Measurements from ENCODE around the gene STRA8. TPM values are rescaled to one million over a fixed set of nuclear protein-coding genes. Genes with fewer than 3 reads are reported as not detected.

The STRA8 gene
- total RNA-seq, 1 experiment from 2014 or later, result not detected

DNA sequence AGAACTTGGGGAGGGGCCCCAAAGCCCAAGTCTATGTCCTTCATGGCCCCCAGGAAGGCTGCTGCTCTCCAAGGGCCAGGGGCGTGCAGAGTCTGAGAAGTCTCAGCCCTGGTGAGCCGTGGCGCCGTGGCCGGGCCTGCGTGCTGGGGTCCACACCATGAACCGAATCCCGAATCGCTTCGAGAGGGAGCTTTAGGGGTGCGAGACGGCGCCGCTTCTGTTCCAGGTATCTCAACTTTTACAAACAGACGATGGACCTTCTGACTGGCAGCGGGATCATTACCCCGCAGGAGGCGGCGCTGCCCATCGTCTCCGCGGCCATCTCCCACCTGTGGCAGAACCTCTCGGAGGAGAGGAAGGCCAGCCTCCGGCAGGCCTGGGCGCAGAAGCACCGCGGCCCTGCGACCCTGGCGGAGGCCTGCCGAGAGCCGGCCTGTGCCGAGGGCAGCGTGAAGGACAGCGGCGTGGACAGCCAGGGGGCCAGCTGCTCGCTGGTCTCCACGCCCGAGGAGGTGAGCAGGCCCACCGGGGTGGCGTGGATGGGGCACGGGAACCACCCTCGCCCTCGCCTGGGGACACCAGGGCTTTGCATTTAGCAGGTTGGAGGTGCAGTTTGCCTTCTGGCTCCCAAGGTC is 12.7 kb downstream of the STRA8 start:
- Histone ChIP-seq H3K36me3 (ENCODE audit: insufficient read depth, low read length) (no peaks in the 10 kb centered on the region), H3K79me2 (ENCODE audit: low read length) (no peaks in the 10 kb centered on the region), H4K20me1 (ENCODE audit: insufficient read depth, low read depth, low read length) (no peaks in the 10 kb centered on the region), H3K9me3 (ENCODE audit: low read length) (no peaks in the 10 kb centered on the region), H3K27ac (ENCODE audit: low read length) (no peak overlapping the region), H2AFZ (ENCODE audit: low read length) (no peak overlapping the region), H3K27me3 (ENCODE audit: low read length) (no peaks in the 10 kb centered on the region; the same call in 1 of the 2 replicates), H3K9ac (ENCODE audit: low read length) (no peak overlapping the region), H3K4me2 (ENCODE audit: low read depth, low read length, poor library complexity, severe bottlenecking) (no peak overlapping the region), H3K4me3 (ENCODE audit: low read length) (no peak overlapping the region), H3K9me2 (replicated peaks; ENCODE audit: insufficient read depth, low read length) (no peaks in the 10 kb centered on the region), H3K4me1 (ENCODE audit: low read length) (no peaks in the 10 kb centered on the region)
- no peak for DNase-seq

DNA sequence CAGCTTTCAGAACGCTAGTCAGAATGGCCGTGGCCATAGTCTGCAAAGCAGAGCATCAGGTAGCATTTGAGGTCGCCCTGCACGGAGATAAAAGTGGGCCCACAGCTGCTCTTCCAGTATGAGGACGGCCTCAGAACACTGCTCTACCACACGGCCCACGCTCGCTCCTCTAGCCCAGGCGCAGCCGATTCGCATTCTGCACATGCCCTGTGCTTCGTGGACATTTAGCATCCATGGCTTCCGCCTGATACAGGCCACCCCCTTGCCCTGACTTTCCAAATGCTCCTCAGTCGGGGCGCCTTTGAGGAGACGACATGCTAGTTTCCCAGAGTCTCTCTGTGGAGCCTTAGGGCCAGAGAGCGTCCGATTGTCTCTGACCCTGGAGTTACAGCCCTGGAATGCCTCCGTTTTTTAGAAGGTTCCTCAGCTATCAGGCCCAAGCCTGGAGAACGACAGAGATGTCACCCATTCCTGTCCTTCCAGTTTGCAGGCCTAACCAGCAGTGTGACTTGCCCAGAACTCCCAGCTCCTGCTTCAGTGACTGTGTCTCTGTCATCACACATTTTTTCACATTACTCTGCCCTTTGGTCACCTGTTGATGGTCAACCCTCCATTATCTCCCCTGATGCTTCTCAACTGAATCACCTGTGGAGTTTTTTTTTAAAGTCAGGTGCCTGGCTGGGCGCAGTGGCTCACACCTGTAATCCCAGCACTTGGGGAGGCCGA is 14.3 kb downstream of the STRA8 start:
- H3K4me2 ChIP-seq (ENCODE audit: low read depth, low read length, poor library complexity, severe bottlenecking), result no peak overlapping the region
- DNase-seq, result no peak
- no peaks in the 10 kb centered on the region for H3K36me3 ChIP-seq (ENCODE audit: insufficient read depth, low read length)
- H3K9me2 ChIP-seq (replicated peaks; ENCODE audit: insufficient read depth, low read length), result no peaks in the 10 kb centered on the region
- no peak overlapping the region for H2AFZ ChIP-seq (ENCODE audit: low read length)
- H3K4me1 ChIP-seq (ENCODE audit: low read length), result no peaks in the 10 kb centered on the region
- H3K4me3 ChIP-seq (ENCODE audit: low read length), result no peak overlapping the region
- H3K27ac ChIP-seq (ENCODE audit: low read length), result no peak overlapping the region
- H3K9ac ChIP-seq (ENCODE audit: low read length), result no peak overlapping the region
- no peaks in the 10 kb centered on the region for H3K79me2 ChIP-seq (ENCODE audit: low read length)
- no peaks in the 10 kb centered on the region; the same call in 1 of the 2 replicates for H3K27me3 ChIP-seq (ENCODE audit: low read length)
- no peaks in the 10 kb centered on the region for H4K20me1 ChIP-seq (ENCODE audit: insufficient read depth, low read depth, low read length)
- H3K9me3 ChIP-seq (ENCODE audit: low read length), result no peaks in the 10 kb centered on the region

DNA sequence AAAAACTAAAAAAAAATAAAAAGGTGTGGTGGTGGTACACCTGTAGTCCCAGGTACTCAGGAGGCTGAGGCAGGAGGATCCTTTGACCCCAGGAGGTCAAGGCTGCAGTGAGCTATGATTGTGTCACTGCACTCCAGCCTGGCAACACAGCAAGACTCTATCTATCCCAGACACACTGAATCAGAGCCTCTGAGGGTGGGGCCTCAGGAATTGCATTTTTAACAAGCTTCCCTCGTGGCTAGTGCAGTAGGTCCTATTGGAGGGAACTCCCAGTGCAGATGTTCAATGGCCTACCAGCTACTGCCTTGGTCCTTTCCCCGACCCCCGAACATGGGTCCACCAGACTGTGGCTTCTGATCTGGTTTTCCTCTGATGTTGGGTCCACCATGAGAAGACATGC is 14.9 kb downstream of the STRA8 start:
- Histone ChIP-seq H3K9ac (ENCODE audit: low read length) (no peak overlapping the region), H3K27me3 (ENCODE audit: low read length) (no peaks in the 10 kb centered on the region), H3K4me3 (ENCODE audit: low read length) (no peak overlapping the region), H3K79me2 (ENCODE audit: low read length) (no peaks in the 10 kb centered on the region), H3K4me1 (ENCODE audit: low read length) (no peaks in the 10 kb centered on the region), H3K9me3 (ENCODE audit: low read length) (no peaks in the 10 kb centered on the region), H3K4me2 (ENCODE audit: low read depth, low read length, poor library complexity, severe bottlenecking) (no peak overlapping the region), H2AFZ (ENCODE audit: low read length) (no peak overlapping the region), H4K20me1 (ENCODE audit: insufficient read depth, low read depth, low read length) (no peaks in the 10 kb centered on the region), H3K27ac (ENCODE audit: low read length) (no peak overlapping the region), H3K9me2 (replicated peaks; ENCODE audit: insufficient read depth, low read length) (no peaks in the 10 kb centered on the region), H3K36me3 (ENCODE audit: insufficient read depth, low read length) (no peaks in the 10 kb centered on the region)
- DNase-seq, result no peak

DNA sequence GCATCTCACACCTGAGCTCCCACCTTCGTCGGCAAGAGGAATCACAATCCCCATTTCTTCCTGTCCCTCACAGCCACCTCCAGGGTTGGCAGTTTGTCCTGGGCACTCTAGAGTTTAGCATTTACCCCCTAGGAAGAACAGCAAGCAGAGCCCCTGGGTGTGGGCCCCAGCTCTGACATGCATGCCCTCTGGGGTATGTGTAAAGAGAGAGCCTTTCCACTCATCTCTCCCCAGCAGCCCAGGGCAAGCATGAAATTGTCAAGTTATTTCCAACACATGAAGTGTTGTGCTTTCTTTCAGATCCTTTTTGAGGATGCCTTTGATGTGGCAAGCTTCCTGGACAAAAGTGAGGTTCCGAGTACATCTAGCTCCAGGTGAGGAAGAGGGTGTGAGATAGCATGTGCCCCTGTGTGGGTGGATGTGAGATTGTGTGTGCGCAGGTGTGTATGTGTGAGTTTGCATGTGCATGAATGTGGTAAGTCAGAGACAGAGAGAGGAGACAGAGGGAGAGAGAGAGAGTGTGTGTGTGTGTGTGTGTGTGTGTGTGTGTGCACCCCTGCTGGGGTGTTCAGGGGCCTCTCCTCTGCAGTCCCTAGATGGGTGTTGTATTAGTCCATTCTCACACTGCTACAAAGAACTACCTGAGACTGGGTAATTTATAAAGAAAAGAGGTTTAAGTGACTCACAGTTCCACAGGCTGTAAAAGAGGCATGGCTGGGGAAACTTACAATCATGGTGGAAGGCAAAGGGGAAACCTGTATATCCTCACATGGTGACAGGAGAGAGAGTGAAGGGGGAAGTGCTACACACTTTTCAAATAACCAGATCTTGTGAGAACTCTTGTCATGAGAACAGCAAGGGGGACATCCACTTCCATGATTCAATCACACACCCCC is 18.1 kb downstream of the STRA8 start:
- Histone ChIP-seq H3K4me2 (ENCODE audit: low read depth, low read length, poor library complexity, severe bottlenecking) (no peak overlapping the region), H3K4me3 (ENCODE audit: low read length) (no peak overlapping the region), H3K36me3 (ENCODE audit: insufficient read depth, low read length) (no peaks in the 10 kb centered on the region), H4K20me1 (ENCODE audit: insufficient read depth, low read depth, low read length) (no peaks in the 10 kb centered on the region), H3K4me1 (ENCODE audit: low read length) (no peaks in the 10 kb centered on the region), H2AFZ (ENCODE audit: low read length) (no peak overlapping the region), H3K9me2 (replicated peaks; ENCODE audit: insufficient read depth, low read length) (no peaks in the 10 kb centered on the region), H3K9me3 (ENCODE audit: low read length) (no peaks in the 10 kb centered on the region), H3K27me3 (ENCODE audit: low read length) (no peaks in the 10 kb centered on the region), H3K79me2 (ENCODE audit: low read length) (no peaks in the 10 kb centered on the region), H3K27ac (ENCODE audit: low read length) (no peak overlapping the region), H3K9ac (ENCODE audit: low read length) (no peak overlapping the region)
- no peak for DNase-seq

DNA sequence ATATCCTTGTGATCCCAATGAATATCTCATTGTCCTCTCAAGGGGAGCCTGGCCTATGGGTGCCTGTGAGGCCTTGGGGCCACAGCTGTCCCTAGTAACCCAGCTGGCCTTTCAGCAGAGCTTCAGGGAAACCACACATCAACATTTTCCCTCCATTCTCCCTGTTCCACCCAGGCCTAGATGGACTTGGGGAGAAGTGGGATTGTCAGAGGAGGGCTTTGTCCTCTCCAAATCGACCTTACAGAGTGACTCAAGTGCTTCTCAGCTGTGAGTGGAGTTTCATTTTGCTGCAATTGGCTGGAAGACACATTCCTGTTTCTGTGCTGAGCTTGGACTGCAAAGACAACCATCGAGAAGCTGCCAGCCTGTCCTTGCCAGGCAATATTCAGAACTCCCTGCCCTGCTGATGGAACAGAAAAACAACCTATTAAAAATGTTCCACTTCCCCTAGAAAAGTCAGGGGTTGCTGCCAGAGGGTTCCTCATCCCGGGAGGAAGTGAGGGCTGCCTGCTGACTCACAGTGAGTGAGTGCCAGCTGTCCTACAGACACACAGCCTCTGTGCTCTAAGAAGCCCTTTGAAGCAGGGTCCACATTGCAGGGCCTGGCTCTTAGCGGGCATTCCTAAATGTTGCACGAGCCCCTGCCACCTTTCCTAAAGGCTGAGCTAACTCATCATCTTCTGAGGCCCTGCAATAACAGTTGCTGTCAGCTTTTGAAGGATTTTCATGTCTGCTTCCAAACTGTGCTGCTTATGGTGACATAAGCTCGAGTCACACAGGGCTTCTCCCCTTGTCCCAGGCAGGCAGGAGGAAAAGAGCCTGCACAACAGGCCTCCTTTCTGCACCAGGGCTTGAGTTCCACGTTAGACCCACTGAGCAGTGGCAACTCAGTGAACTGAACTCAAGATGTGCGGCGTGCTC is 20.5 kb downstream of the STRA8 start:
- Histone ChIP-seq H3K9ac (ENCODE audit: low read length) (no peak overlapping the region), H2AFZ (ENCODE audit: low read length) (no peak overlapping the region), H4K20me1 (ENCODE audit: insufficient read depth, low read depth, low read length) (no peaks in the 10 kb centered on the region), H3K4me3 (ENCODE audit: low read length) (no peak overlapping the region), H3K79me2 (ENCODE audit: low read length) (no peaks in the 10 kb centered on the region), H3K36me3 (ENCODE audit: insufficient read depth, low read length) (no peaks in the 10 kb centered on the region), H3K4me1 (ENCODE audit: low read length) (no peaks in the 10 kb centered on the region), H3K27ac (ENCODE audit: low read length) (no peak overlapping the region), H3K27me3 (ENCODE audit: low read length) (no peaks in the 10 kb centered on the region), H3K9me3 (ENCODE audit: low read length) (no peaks in the 10 kb centered on the region), H3K4me2 (ENCODE audit: low read depth, low read length, poor library complexity, severe bottlenecking) (no peak overlapping the region), H3K9me2 (replicated peaks; ENCODE audit: insufficient read depth, low read length) (no peaks in the 10 kb centered on the region)
- no peak for DNase-seq

DNA sequence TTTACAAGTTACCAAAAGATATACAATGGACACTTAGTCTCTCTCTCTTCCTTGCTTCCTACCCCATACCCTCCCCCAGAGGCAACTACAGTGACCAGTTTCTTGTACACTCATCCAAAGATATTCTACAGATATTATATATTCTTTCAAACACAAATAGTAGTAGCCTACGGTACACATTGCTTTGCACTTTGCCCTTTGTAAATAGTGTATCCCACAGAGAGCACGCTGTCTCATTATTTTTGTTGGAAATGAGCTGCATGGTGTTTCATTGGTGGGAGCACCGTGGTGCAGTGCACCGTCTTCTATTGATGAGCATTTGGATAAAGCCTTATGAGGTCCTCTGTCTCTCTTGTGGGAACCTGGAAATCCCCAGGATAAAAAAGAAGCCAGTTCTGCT is 24.2 kb downstream of the STRA8 start:
- DNase-seq, result no peak
- H3K9me3 ChIP-seq (ENCODE audit: low read length), result no peaks in the 10 kb centered on the region
- no peaks in the 10 kb centered on the region for H4K20me1 ChIP-seq (ENCODE audit: insufficient read depth, low read depth, low read length)
- no peak overlapping the region for H3K9ac ChIP-seq (ENCODE audit: low read length)
- H2AFZ ChIP-seq (ENCODE audit: low read length), result no peak overlapping the region
- H3K79me2 ChIP-seq (ENCODE audit: low read length), result no peaks in the 10 kb centered on the region
- no peaks in the 10 kb centered on the region for H3K9me2 ChIP-seq (replicated peaks; ENCODE audit: insufficient read depth, low read length)
- H3K36me3 ChIP-seq (ENCODE audit: insufficient read depth, low read length), result no peaks in the 10 kb centered on the region
- no peaks in the 10 kb centered on the region for H3K27me3 ChIP-seq (ENCODE audit: low read length)
- H3K4me3 ChIP-seq (ENCODE audit: low read length), result no peak overlapping the region
- H3K4me2 ChIP-seq (ENCODE audit: low read depth, low read length, poor library complexity, severe bottlenecking), result no peak overlapping the region
- no peaks in the 10 kb centered on the region for H3K4me1 ChIP-seq (ENCODE audit: low read length)
- no peak overlapping the region for H3K27ac ChIP-seq (ENCODE audit: low read length)

DNA sequence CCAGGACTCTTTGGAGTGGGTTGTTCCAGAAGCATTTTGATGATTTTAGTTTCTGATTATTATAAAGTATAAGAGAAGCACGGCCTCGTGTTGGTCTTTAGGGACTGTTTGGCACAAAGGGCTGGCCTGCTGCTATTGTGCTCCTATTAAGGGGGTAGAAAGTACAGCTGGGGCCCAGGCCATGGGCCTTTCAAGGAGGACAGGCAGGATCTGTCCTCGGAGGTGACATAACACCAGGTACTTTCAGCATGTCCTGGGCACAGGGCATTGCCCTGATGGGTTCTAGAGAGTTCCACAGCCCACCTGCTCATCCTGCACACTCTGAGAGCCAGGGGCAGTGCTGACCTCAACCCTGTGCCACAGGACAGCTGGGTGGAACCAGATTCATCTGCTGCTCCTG is 24.9 kb downstream of the STRA8 start:
- H3K9ac ChIP-seq (ENCODE audit: low read length), result no peak overlapping the region
- no peak overlapping the region for H3K4me3 ChIP-seq (ENCODE audit: low read length)
- no peak overlapping the region for H3K4me2 ChIP-seq (ENCODE audit: low read depth, low read length, poor library complexity, severe bottlenecking)
- no peaks in the 10 kb centered on the region for H3K79me2 ChIP-seq (ENCODE audit: low read length)
- H2AFZ ChIP-seq (ENCODE audit: low read length), result no peak overlapping the region
- no peaks in the 10 kb centered on the region for H3K4me1 ChIP-seq (ENCODE audit: low read length)
- no peaks in the 10 kb centered on the region for H3K36me3 ChIP-seq (ENCODE audit: insufficient read depth, low read length)
- H3K9me3 ChIP-seq (ENCODE audit: low read length), result no peaks in the 10 kb centered on the region
- H3K27me3 ChIP-seq (ENCODE audit: low read length), result no peaks in the 10 kb centered on the region
- no peak overlapping the region for H3K27ac ChIP-seq (ENCODE audit: low read length)
- H3K9me2 ChIP-seq (replicated peaks; ENCODE audit: insufficient read depth, low read length), result no peaks in the 10 kb centered on the region
- no peaks in the 10 kb centered on the region for H4K20me1 ChIP-seq (ENCODE audit: insufficient read depth, low read depth, low read length)
- DNase-seq, result no peak
